Activated naive CD8-positive, alpha-beta T cell treated with anti-CD3 and anti-CD28 coated beads for 36 hours (primary cell): Measurements from ENCODE around the gene SFT2D1. TPM values are rescaled to one million over a fixed set of nuclear protein-coding genes. Genes with fewer than 3 reads are reported as not detected.

Experiments
- DNase-seq: peaks from one replicate; pipeline ENCODE4 v3.0.0; 2021
- H3K27ac Mint-ChIP-seq: one replicate; pipeline ENCODE4 v1.8.0; 2022; ENCODE audit warnings: mild to moderate bottlenecking, moderate library complexity, mixed read lengths
- H3K27me3 Mint-ChIP-seq: one replicate; pipeline ENCODE4 v1.8.0; 2022; ENCODE audit warnings: mild to moderate bottlenecking, mixed read lengths
- H3K36me3 Mint-ChIP-seq: one replicate; pipeline ENCODE4 v1.8.0; 2021; ENCODE audit warnings: mild to moderate bottlenecking, mixed read lengths
- H3K4me1 Mint-ChIP-seq: one replicate; pipeline ENCODE4 v1.8.0; 2021; ENCODE audit warnings: mixed read lengths
- H3K4me3 Mint-ChIP-seq: one replicate; pipeline ENCODE4 v1.8.0; 2022; ENCODE audit warnings: mild to moderate bottlenecking, moderate library complexity, mixed read lengths
- H3K9me3 Mint-ChIP-seq: one replicate; pipeline ENCODE4 v1.8.0; 2022; ENCODE audit warnings: mixed read lengths
- total RNA-seq, 2 experiments: library from RNA; stranded (reverse); gene quantifications; one replicate each; pipeline ENCODE4 v1.2.3, GENCODE V29; 2021

The SFT2D1 gene
- total RNA-seq, 2 experiments from 2014 or later: 46.3 to 47.5 TPM

DNA sequence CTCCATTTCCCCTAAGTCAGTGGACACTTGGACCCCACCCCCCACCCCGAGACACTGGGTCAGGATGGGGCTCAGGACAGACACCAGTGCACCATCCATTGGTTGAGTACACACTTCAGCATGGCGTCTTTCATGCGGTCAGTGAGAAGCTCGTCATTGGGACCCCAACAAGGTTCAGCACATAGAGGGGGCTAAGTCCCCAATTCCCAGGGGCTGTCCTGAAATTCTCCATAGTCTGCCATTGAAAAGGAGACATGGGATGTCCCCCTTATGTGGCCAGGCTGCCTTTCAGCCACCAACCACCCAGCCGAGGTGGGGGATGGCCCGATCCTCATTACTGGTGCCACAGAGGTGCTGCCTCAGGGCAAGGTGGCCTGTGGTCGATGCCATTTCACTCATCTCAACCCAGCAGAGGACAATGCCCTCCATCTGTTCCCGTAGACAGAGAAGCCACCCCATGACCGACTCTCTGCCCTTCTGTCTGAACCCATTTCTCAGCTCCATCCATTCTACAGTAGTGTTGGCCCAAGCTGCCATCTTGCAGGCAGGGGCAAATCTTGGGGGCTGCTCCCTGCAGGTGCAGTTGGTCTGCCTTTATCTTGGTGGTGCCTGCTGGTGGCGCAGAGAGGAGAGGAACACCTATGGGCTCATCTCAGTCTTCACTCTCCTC lies 71.5 kb downstream of the SFT2D1 start:
- Mint-ChIP-seq H3K27me3 (peaks cover 3% of the 10 kb centered on the region), H3K9me3 (no peaks in the 10 kb centered on the region), H3K4me3 (no peak overlapping the region), H3K4me1 (peaks cover 1% of the 10 kb centered on the region), H3K36me3 (no peaks in the 10 kb centered on the region), H3K27ac (no peak overlapping the region)
- no peak for DNase-seq

Other genes with a start within 250 kb of the SFT2D1 start
- gene TBXT, start 174.7 kb downstream of the SFT2D1 start, total RNA-seq: not detected
- gene PRR18, start 34.2 kb downstream of the SFT2D1 start, total RNA-seq: under 1 TPM; 0.08 to 0.33 TPM
- 10 to 100 TPM; 22.2 to 25.2 TPM for gene MPC1, start 40.4 kb upstream of the SFT2D1 start, total RNA-seq
- under 1 TPM; 0.21 to 0.22 TPM for gene RAMACL, start 244.1 kb upstream of the SFT2D1 start, total RNA-seq